Measurements from ENCODE around the gene PHTF2. TPM values are rescaled to one million over a fixed set of nuclear protein-coding genes. Genes with fewer than 3 reads are reported as not detected.
A peak's percentile ranks its signal among the peaks of the same experiment; 100 is the strongest.

The PHTF2 gene
- total RNA-seq, 1 donor: 28.6 TPM

GRCh38 chr7:77983973-77984372 lies 185.4 kb downstream of the PHTF2 start:
- TF ChIP-seq, protein P1, sequence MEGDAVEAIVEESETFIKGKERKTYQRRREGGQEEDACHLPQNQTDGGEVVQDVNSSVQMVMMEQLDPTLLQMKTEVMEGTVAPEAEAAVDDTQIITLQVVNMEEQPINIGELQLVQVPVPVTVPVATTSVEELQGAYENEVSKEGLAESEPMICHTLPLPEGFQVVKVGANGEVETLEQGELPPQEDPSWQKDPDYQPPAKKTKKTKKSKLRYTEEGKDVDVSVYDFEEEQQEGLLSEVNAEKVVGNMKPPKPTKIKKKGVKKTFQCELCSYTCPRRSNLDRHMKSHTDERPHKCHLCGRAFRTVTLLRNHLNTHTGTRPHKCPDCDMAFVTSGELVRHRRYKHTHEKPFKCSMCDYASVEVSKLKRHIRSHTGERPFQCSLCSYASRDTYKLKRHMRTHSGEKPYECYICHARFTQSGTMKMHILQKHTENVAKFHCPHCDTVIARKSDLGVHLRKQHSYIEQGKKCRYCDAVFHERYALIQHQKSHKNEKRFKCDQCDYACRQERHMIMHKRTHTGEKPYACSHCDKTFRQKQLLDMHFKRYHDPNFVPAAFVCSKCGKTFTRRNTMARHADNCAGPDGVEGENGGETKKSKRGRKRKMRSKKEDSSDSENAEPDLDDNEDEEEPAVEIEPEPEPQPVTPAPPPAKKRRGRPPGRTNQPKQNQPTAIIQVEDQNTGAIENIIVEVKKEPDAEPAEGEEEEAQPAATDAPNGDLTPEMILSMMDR (IDR thresholded peaks at IDR 0.05; ENCODE audit: extremely low read depth, low read depth, low read length): no peak
- no peak overlapping the region for H2AFZ ChIP-seq (ENCODE audit: low read length)
- no peak overlapping the region for H3K27ac ChIP-seq (ENCODE audit: low read depth, low read length)
- no peaks in the 10 kb centered on the region for H3K79me2 ChIP-seq (ENCODE audit: insufficient read depth, low read length)
- H3K9me3 ChIP-seq (ENCODE audit: low read depth, low read length): no peaks in the 10 kb centered on the region
- H3K27me3 ChIP-seq (ENCODE audit: insufficient read depth, low read length): no peaks in the 10 kb centered on the region
- H4K20me1 ChIP-seq (ENCODE audit: insufficient read depth, low read length): no peaks in the 10 kb centered on the region
- no peak for DNase-seq (ENCODE audit: insufficient read length, low spot score, missing footprints)
- no peaks in the 10 kb centered on the region for H3K36me3 ChIP-seq (ENCODE audit: insufficient read depth, low read length)
- H3K4me3 ChIP-seq (ENCODE audit: insufficient read depth, low read length): no peak overlapping the region
- peaks cover 10% of the 10 kb centered on the region for H3K4me1 ChIP-seq (ENCODE audit: insufficient read depth, low read length)
- no peak overlapping the region for H3K4me2 ChIP-seq (ENCODE audit: insufficient read depth, low read length)

DNA sequence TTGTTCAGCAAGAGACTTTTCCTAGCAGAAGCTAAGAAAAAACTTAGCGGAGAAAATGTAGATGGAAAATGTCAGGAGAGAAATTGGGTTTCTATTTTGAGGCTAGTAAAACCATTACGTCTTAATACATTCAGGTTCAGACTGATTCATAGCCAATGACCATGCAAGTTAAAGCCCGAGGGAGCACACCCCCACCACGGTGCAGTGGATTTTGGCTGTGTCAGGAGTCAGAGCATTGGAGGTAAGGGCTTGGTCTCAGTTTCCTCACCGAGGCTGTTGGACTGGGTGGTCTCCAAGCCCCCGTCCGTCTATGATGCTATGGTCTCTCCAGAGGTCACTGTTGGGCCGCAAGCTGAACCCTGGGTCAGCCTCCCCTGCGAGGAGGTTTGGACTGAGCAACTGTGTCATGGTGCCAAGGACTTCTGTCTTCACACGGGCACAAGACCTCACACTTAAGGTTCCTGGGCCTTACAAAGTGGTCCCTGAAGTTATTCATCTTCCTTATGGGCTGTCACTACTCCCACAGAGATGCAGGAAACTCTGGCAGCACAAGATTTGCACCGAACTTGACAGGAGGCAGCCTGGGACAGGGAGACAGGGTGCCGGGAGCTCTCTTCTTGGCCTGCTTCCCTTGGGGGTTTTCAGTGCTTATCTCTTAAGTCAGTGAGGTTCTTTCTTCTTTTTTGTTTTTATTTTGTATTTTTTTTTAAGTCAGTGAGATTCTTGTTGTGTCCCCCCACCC lies 186.8 kb downstream of the PHTF2 start:
- no peaks in the 10 kb centered on the region for H4K20me1 ChIP-seq (ENCODE audit: insufficient read depth, low read length)
- H3K79me2 ChIP-seq (ENCODE audit: insufficient read depth, low read length): no peaks in the 10 kb centered on the region
- no peaks in the 10 kb centered on the region for H3K36me3 ChIP-seq (ENCODE audit: insufficient read depth, low read length)
- H3K27me3 ChIP-seq (ENCODE audit: insufficient read depth, low read length): no peaks in the 10 kb centered on the region
- H3K9me3 ChIP-seq (ENCODE audit: low read depth, low read length): no peaks in the 10 kb centered on the region
- DNase-seq (ENCODE audit: insufficient read length, low spot score, missing footprints): peak; percentile 39
- H3K27ac ChIP-seq (ENCODE audit: low read depth, low read length): no peak overlapping the region
- TF ChIP-seq, protein P1 (IDR thresholded peaks at IDR 0.05; ENCODE audit: extremely low read depth, low read depth, low read length): no peak
- no peak overlapping the region for H3K4me3 ChIP-seq (ENCODE audit: insufficient read depth, low read length)
- H3K4me1 ChIP-seq (ENCODE audit: insufficient read depth, low read length): peaks cover 10% of the 10 kb centered on the region
- peak overlapping the region; percentile 81 for H2AFZ ChIP-seq (ENCODE audit: low read length)
- peak overlapping the region; percentile 1 for H3K4me2 ChIP-seq (ENCODE audit: insufficient read depth, low read length)

- Histone ChIP-seq H3K9me3 (ENCODE audit: low read depth, low read length) (no peaks in the 10 kb centered on the region), H4K20me1 (ENCODE audit: insufficient read depth, low read length) (no peaks in the 10 kb centered on the region), H3K4me3 (ENCODE audit: insufficient read depth, low read length) (peak overlapping the region; percentile 19), H3K4me2 (ENCODE audit: insufficient read depth, low read length) (peak overlapping the region; percentile 59), H2AFZ (ENCODE audit: low read length) (peak overlapping the region; percentile 81), H3K27ac (ENCODE audit: low read depth, low read length) (no peak overlapping the region), H3K36me3 (ENCODE audit: insufficient read depth, low read length) (no peaks in the 10 kb centered on the region), H3K4me1 (ENCODE audit: insufficient read depth, low read length) (peaks cover 10% of the 10 kb centered on the region), H3K79me2 (ENCODE audit: insufficient read depth, low read length) (no peaks in the 10 kb centered on the region), H3K27me3 (ENCODE audit: insufficient read depth, low read length) (no peaks in the 10 kb centered on the region)
- DNase-seq (ENCODE audit: insufficient read length, low spot score, missing footprints): no peak
- TF ChIP-seq, protein P1 (IDR thresholded peaks at IDR 0.05; ENCODE audit: extremely low read depth, low read depth, low read length): no peak
Measured at GRCh38 chr7:77985974-77986339, 187.4 kb downstream of the PHTF2 start.

DNA sequence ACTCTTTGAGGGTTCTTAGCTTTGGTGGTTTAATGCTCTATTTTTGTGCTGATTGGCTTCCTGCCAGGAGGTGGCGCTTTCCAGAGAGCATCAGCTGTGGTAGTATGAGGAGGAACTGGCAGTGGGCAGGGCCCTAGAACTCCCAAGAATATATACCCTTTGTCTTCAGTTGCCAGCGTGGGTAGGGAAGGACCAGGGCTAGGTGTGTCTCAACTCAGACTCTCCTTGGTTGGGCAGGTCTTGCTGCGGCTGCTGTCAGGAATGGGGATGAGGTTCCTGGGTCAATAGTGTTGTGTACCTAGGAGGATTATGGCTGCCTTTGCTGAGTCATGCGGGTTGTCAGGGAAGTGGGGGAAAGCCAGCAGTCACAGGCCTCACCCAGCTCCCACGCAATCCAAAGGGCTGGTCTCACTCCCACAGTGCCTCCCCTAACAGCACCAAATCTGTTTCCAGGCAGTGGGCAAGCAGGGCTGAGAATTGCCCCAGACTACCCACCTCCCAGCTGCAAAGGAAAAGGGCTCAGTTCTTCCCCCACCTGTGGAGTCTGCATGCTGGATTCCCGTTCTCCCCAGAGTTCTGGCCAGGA lies 191.5 kb downstream of the PHTF2 start:
- H4K20me1 ChIP-seq (ENCODE audit: insufficient read depth, low read length): no peaks in the 10 kb centered on the region
- TF ChIP-seq, protein P1 (IDR thresholded peaks at IDR 0.05; ENCODE audit: extremely low read depth, low read depth, low read length): no peak
- no peaks in the 10 kb centered on the region for H3K9me3 ChIP-seq (ENCODE audit: low read depth, low read length)
- H3K27ac ChIP-seq (ENCODE audit: low read depth, low read length): no peak overlapping the region
- H3K4me2 ChIP-seq (ENCODE audit: insufficient read depth, low read length): no peak overlapping the region
- H3K79me2 ChIP-seq (ENCODE audit: insufficient read depth, low read length): no peaks in the 10 kb centered on the region
- no peak for DNase-seq (ENCODE audit: insufficient read length, low spot score, missing footprints)
- H2AFZ ChIP-seq (ENCODE audit: low read length): no peak overlapping the region
- H3K4me3 ChIP-seq (ENCODE audit: insufficient read depth, low read length): no peak overlapping the region
- peaks cover 6% of the 10 kb centered on the region for H3K27me3 ChIP-seq (ENCODE audit: insufficient read depth, low read length)
- no peaks in the 10 kb centered on the region for H3K36me3 ChIP-seq (ENCODE audit: insufficient read depth, low read length)
- peaks cover 10% of the 10 kb centered on the region for H3K4me1 ChIP-seq (ENCODE audit: insufficient read depth, low read length)
